Retinal pigment epithelial cell (primary cell): ENCODE results near the gene MPEG1.

Source experiments
- DNase-seq: peaks from one replicate; pipeline ENCODE4 v3.0.0-alpha.2; 2010; ENCODE audit warnings: low read depth
- H3K4me3 ChIP-seq: 2 replicates; pipeline ENCODE4 v1.5.1; 2011; ENCODE audit warnings: mild to moderate bottlenecking, low read length, control low read depth, moderate library complexity
- TF ChIP-seq, protein P1 (sequence below): conservative IDR thresholded peaks from 2 replicates; pipeline ENCODE4 v1.5.1; 2011; ENCODE audit warnings: low read depth, low read length, control low read depth, inconsistent platforms

The MPEG1 gene

DNA sequence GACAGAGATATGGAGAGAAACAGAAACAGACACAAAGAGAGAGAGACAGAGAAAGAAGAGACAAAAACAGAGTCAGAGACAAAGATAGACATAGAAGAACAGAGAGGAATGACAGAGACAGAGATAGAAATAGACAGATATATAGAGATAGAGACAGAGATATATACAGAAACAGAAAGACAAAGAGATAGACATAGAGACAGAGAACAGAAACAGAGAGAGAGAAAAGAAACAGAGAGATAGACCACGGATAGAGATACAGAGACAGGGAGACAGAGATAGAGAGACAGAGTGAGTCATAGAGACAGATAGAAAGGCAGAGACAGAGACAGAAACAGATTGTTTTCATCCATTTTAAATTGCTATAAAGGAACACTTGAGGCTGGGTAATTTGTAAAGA lies 12.3 kb upstream of the MPEG1 start:
- TF ChIP-seq, protein P1, sequence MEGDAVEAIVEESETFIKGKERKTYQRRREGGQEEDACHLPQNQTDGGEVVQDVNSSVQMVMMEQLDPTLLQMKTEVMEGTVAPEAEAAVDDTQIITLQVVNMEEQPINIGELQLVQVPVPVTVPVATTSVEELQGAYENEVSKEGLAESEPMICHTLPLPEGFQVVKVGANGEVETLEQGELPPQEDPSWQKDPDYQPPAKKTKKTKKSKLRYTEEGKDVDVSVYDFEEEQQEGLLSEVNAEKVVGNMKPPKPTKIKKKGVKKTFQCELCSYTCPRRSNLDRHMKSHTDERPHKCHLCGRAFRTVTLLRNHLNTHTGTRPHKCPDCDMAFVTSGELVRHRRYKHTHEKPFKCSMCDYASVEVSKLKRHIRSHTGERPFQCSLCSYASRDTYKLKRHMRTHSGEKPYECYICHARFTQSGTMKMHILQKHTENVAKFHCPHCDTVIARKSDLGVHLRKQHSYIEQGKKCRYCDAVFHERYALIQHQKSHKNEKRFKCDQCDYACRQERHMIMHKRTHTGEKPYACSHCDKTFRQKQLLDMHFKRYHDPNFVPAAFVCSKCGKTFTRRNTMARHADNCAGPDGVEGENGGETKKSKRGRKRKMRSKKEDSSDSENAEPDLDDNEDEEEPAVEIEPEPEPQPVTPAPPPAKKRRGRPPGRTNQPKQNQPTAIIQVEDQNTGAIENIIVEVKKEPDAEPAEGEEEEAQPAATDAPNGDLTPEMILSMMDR, result no peak
- no peak for DNase-seq
- H3K4me3 ChIP-seq, result no peak overlapping the region

DNA sequence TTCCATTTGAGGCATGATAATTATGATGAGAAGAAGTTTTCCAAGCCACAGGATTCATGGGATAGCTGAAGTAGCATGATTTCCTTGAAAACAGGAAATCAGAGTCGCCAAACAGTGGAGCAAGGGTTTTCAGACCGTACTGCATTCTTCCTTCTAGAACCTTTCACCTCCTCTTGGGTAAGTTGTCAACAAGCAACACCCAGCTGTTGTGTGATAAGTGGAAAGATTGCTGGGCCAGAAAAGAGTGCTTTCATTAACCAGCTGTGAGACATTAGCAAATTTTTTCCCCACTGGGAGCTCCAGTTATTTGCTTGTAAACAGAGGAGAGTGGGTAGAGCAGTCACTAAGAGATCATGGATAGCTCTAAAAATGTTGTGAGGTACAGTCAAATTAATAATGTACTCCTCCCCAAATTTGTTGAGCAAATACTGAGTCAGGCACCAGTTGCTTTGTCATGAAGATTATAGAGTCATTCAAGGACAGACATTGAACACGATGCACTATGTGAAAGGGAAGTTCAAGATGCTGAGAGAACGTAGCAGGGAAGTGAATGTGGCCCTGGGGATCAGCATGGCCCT lies 11.7 kb upstream of the MPEG1 start:
- DNase-seq, result no peak
- H3K4me3 ChIP-seq, result no peak overlapping the region
- TF ChIP-seq, protein P1, result no peak

DNA sequence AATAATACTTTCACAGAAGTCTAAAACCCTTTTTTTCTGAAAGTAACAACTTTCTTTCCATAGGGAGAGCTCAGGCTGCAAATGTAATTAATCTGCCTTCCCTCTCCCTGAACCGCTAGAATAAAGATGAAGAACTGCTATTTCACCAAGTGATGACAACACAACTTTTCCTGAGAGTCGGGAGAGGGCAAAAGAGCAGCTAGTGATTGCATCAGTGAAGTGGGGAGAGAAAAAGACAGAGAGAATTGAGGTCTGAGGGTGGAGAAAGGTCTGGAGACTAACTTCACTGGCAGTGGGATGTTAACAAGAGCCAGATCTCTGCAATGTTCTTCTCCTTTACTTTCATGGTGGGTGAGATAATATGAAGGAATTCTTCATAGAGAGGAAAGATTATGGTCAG lies 10.9 kb upstream of the MPEG1 start:
- TF ChIP-seq, protein P1, result no peak
- no peak for DNase-seq
- H3K4me3 ChIP-seq, result no peak overlapping the region

DNA sequence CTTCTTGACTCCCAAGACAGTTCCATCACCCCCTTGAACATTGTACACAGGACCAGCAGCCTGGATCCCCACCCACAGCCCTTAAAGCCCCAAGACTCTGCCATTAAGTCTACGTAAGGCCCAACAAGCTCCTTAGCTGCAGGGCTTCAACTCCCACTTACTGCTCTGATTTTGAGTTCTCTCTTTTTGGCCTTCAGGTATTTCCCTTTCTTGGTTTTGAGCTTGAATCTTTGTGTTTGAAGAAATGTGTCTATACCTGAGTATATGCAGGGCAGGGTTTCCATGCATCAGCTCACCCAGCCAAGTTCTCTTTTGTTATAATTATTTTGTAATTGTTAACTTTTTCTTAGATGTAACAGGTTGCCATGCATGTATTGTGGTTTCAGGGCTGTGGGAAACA lies 10.4 kb upstream of the MPEG1 start:
- H3K4me3 ChIP-seq, result no peak overlapping the region
- DNase-seq, result no peak
- TF ChIP-seq, protein P1, result no peak

DNA sequence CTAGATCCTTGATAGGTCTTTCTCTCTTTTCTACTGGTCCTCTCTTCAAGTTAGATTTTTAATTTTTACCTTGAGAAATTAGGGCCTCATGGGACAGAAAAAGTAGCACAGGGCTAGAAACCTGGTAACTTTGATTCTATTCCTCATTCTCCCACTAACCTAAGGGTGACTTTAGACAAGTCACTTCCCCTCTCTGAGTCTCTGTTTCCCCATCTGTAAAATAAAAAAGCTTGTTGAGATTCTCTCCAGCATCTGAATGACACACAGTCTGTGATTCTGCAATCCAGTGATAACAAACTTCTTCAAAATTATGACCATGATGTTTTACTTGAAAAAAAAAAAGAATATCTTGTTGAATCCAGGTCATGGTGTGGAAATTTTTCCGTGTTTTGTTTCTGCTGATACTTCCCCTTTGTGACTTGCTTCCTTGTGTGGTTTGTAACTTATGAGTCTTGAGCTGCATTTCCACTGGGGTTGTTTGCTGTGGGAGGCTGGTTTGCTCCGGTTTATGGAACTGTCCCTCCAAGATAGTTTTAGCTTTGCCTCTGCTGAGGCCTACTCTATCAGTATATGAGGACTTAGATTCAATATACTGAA lies 9.8 kb upstream of the MPEG1 start:
- H3K4me3 ChIP-seq, result no peak overlapping the region
- TF ChIP-seq, protein P1, result no peak
- no peak for DNase-seq

DNA sequence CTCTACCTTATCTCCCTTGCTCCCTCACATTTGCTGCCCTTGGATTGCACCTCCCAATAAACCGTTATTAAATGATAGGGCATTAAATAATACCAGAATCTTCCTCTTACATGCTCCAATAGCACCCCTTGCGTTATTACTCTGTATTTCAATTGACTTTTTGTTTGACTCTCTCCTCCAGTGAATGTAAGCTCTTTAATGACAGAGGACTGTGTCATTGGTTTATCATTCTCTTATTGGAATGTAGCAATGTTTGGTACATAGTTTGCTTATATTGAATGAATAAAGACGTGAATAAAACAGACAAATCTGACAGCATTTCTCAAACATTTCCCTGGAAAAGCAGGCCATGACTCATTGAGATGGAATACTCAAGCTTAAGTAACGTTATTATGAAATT lies 8.7 kb upstream of the MPEG1 start:
- TF ChIP-seq, protein P1, result no peak
- no peak for DNase-seq
- H3K4me3 ChIP-seq, result no peak overlapping the region

DNA sequence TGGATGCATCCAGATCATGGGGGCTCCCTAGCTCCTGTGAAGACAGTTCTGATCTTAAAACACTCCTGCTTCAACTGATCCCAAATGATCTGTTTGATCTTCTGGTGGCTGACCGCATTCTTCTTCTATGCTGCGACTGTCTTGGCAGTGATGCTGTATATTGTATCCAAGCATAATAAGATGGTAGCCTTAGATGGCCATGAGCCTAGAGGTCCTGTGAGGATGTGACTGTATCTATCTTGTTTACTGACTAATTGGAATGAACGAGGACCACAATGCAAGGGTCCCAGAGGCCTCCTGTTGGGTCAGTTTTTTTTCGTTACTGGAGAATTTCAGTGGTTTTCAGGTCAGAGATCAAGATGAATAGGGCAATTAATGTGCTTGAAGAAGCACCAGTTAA lies 7.1 kb upstream of the MPEG1 start:
- TF ChIP-seq, protein P1, result no peak
- H3K4me3 ChIP-seq, result no peak overlapping the region

More for the DNA sequence above, 7.1 kb upstream of the MPEG1 start:
- DNase-seq, result no peak
